ENCODE measurements around the gene SLC15A2.
"Not testable (repeated sequence)": the region's sequence is repeated elsewhere in the genome, so short reads cannot be mapped to it uniquely, and the experiment has no call there.

SLC15A2 gene

DNA sequence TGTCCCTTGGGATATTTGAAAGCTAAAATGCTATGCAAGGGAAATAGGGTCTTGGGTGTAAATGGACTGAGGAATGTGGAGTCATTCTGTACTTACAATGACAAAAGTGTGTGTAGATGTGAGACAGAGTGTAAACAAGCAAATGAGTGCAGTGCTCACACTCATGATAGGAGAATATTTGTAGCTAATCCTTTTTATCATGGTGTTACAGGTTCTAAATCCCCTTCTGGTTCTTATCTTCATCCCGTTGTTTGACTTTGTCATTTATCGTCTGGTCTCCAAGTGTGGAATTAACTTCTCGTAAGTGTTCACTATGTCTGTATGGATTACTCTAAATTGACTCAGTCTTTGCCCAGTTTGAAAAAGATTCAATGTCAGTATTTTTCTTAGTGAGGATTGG, 30.5 kb downstream of the SLC15A2 start:
- DNase-seq: no peak

DNA sequence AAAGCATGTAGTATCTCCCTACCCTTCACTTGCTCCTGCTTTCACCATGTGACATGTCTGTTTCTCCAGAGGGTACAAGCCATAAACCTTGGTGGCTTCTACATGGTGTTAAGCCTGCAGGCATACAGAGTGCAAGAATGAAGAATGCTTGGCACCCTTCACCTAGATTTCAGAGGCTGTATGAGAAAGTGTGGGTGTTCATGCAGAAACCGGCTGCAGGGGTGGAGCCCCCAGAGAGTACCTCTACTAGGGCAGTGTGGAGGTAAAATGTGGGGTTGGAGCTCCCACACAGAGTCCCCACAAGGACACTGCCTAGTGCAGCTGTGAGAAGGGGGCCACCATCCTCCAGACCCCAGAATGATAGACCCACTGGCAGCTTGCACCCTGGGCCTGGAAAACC, 32.2 kb downstream of the SLC15A2 start:
- DNase-seq: no peak

DNA sequence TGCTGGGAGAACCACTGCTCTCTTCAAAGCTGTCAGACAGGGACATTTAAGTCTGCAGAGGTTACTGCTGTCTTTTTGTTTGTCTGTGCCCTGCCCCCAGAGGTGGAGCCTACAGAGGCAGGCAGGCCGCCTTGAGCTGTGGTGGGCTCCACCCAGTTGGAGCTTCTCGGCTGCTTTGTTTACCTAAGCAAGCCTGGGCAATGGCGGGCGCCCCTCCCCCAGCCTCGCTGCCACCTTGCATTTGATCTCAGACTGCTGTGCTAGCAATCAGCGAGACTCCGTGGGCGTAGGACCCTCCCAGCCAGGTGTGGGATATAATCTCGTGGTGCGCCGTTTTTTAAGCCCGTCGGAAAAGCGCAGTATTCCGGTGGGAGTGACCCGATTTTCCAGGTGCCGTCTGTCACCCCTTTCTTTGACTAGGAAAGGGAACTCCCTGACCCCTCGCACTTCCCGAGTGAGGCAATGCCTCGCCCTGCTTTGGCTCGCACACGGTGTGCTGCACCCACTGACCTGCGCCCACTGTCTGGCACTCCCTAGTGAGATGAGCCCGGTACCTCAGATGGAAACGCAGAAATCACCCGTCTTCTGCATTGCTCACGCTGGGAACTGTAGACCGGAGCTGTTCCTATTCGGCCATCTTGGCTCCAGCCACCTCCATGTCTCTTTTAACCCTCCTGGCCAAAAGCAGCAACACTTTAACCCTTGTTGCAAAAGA, 44.1 kb downstream of the SLC15A2 start:
- not testable (repeated sequence) for DNase-seq

DNA sequence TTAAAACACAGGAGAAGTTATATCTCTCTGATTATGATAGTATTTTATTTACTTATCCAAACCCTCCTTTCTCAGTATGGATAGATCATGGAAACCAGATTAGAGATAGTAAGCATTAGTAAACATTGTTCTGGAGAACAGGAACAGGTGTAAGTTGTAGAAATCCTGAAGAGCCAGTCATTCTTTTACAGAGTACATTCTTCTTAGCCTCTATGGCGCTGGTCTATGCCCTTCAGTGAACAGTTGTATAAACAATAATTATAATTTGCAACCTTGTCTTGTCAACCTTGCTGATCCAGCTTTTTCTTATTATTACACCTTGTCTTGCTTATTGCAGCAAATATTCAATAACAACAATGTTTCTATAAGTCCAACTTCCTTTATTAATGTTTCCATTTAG, 47.4 kb downstream of the SLC15A2 start:
- no peak for DNase-seq

DNA sequence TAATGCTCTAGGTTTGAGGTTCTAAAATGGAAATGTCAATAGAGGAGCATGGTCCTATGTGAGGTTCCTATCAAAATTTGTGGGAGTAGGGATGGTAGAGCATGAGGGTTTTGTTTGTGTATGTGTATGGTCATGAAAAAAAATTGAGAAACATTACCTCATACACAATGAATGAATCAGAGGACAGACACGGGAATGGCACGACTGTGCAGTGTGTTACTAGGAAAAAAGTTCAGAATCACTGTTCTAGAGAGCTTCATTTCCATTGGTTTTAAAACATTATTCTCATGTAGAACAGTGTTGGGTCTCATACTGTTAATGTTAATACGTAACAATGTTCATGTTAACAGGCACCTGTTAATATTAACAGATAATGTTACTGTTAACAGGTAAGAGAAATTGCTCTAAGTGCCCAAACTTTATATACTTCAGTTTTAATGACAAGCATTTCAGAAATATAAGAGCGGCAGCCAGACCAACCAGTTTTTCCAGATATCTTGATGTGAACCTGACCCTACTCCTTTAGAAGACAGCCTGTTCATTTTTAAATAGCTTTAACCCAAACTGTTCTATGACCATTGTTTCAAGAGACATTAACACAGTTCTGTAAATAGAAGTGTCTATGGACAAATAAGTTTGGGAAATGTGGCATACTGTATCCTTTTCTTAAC, 48.0 kb downstream of the SLC15A2 start:
- DNase-seq: no peak

DNA sequence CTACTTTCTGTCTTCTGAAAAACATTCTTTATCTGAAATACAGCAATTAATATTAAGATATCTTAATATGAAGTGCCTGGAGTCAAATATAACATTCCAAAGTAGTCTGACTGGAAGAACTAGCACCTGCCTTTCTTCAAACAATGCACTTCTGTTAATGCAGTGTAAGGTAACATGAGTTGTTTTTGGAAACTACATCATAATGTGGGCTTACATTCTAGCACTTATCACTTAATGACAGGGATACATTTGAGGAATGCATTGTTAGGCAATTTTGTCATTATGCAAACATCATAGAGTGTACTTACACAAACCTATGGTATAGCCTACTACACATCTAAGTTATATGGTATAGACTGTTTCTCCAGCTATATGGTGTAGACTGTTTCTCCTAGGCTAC, 49.2 kb downstream of the SLC15A2 start:
- no peak for DNase-seq

DNA sequence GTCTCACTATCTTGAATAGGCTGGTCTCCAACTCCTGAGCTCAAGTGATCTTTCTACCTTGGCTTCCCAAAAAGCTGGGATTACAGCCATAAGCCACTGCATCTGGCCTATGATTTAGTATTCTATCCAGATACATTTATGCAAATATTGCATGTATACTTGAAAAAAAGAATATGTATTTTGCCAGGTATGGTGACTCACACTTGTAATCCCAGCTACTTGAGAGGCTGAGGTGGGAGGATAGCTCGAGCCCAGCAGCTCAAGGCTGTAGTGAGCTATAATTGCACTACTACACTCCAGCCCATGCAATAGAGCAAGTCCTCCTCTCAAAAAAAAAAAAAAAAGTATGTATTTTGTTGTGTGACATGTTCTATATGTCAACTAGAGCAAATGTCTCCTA, 54.4 kb downstream of the SLC15A2 start:
- no peak for DNase-seq

DNA sequence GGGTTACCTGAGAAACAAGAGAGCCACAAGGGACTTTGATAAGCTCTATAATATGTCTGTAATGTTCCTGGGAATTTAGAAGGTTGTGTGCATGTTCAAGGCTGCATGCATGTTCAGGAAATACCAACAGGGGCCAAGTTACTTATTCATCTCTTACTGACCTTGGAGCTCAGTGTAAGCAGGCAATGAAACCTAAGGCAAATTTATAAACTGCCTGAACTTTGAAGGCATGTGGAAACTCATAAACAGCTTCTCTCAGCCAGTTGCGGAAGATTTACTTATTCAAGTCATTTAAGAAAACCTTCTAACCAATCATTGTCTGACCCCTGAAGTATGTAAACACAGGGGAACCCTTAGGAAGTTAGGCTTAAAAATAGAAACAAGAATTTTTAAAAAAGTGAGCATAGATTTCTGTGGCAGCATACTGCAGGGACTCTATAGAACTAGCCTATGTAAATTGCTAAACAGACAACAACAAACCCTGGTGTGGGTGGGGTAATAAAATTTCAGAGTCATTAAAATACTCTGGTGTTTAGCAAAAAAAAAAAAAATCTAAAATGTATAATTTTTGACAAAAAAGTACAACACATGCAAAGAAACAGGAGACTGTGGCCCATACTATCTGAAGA, 57.2 kb downstream of the SLC15A2 start:
- no peak for DNase-seq

DNA sequence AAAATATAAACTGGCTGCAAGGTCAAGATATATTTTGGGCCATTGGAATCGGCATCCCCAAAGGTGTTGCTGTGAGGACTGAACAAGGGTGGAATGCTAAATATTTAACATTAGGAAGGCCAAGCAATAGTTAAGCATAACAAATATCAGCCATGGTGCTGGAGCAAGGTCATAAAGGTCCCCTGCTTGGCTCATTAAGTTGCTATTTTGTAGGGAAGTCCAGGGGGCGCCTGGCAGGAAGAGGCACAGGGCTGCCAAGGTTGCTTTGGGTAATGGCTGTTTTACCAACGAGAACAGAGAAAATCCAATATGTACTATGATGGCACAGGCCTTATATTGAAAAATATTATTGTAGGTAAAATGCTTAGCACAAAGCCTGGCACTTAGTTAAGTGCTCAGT, 62.2 kb downstream of the SLC15A2 start:
- DNase-seq: no peak

DNA sequence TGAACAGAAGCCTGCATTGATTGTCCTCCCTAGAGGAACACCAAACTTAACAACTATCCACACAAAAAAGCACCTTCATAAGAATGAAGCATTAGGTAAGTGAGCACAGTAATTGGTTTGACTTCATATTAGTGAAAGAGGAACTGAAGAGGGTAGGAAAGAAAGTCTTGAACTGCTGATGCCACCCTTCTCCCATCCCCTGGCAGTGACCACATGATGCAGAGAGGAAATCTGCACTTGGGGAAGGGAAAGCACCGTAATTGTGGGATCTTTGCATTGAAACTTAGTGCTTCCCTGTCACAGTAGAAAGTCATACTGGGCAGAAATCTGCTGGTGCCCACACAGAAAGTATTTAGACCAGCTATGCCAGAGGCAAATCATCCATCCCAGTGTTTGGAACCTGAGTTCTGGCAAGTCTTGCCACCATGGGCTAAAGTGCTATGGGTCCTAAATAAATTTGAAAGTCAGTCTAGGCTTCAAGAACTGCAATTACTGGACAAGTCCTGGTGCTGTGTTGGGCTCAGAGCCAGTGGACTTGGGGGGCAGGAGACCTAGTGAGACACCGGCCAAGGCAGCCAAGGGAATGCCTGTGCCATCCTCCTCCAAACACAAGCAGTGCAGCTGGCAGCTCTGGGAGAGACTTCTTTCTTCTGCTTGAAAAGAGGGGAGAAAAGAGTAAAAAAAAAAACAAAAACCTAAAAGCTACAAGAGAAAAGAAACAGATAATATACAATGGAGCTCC, 63.6 kb downstream of the SLC15A2 start:
- no peak for DNase-seq

DNA sequence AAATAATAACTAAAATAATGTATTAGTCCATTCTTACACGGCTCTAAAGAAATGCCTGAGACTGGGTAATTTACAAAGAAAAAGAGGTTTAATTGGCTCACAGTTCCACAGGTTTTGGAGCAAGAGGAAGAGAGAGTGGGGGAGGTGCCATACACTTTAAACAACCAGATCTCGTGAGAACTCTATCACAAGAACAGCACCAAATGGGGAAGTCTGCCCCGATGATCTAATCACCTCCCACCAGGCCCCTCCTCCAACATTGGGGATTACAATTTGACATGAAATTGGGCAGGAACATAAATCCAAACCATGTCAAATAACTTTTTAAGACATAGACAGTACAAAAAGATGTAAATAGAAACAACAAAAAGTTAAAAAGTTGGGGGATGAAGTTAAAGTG, 64.6 kb downstream of the SLC15A2 start:
- no peak for DNase-seq

DNA sequence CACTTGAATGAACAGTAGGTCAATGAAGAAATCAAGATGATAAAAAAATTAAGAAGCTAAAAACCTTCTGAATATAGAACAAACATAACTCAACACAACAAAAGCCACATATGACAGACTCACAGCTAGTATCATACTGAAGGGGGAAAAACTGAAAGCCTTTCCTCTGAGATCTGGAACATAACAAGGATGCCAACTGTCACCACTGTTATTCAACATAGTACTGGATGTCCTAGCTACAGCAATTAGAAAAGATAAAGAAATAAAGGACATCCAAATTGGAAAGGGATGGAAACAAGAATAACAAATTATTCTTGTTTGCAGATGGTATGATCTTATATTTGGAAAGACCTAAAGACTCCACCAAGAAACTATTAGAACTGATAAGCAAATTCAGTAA, 67.1 kb downstream of the SLC15A2 start:
- no peak for DNase-seq

DNA sequence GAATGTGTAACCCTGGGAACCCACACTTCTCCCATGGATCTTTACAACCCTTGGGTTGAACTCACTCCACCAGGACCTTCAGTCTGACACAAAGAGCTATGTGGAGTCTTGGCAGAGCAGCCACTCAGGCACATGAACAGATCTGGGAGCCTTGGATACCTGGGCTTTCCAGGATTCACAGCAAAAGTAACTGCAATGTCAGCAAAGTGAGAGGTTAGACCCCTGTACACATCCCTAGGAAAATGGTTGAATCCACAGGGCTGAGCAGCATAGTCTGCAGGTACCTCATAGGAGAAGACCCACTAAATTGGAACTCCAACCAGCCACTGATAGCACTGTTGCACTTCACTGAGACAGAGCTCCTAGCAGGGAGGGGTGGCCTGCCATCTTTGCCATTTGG, 68.2 kb downstream of the SLC15A2 start:
- DNase-seq: no peak

DNA sequence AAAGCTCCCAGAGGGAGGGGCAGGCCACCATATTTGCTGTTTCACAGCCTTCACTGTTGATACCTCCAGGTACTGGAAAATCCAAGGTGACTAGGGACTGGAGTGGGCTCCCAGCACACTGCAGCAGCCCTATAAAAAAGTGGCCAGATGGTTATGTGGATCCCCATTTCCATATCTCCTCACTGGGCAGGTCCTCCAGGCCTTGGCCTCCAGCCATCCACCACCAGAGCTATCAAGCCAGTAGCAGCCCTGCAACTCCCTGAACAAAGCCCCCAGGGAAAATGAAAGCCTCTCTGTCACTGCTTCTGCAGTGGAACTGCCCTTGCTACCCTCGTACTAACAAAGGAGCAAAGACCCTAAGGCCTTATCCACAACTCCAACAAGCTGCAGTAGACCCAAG, 69.4 kb downstream of the SLC15A2 start:
- no peak for DNase-seq

DNA sequence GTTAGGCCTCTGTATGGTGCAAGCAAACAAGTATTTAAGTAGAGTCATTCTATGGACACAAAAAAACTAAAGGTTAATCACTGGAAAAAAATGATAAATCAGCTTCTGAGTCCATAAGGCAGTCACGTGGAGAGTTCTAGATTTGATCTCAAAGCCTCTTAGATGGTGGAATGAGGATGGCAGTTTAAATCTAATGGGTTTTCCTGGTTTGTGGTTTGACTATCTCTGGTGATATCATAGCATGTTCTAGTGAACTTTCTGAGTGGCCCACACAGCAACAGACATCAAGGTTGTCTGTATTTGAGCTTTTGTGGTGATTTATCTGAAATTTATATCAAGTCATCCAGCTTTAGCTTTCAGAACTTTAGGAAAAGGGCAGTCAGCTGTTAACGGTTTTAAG, 75.4 kb downstream of the SLC15A2 start:
- no peak for DNase-seq

DNA sequence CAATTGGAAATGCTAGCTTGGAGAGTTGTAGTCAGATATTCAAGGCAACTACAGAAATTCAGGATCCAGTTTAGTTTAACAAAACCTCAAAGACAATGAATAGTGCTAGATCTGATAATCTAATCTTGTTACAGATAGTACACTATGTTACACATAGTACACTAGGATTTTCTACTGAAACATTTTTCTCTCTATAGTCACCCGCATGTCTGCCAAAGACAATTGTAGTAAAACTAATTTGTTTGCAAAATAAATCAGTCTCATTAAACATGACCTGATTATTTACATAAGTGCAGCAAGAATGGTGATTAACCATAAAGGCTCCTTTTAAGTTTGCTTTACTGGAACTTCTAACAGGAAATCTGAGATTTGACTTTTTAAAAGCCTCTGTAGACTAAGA, 75.8 kb downstream of the SLC15A2 start:
- no peak for DNase-seq

DNA sequence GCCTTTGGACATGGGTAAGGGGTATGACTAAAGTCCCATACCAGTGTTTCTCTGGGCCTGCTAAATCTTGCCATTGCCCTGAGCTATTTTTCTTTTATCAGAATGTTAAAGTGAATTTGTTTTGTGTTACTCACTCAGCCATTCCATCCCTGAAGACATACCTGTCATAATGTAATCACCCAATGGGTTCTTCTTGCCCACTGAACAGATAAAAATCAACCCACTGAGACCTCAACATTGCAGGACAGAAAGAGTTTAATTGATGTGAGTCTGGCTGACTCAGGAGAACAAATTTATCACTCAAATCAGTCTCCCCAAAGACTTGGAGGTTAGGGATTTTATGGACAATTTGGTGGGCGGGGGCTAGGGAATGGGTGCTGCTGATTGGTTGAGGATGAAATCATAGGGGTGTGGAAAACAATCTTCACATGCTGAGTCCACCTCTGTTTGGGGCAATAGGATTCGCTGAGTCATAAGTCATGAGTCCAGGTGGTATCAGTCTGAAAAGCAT, 80.5 kb downstream of the SLC15A2 start:
- DNase-seq: no peak

DNA sequence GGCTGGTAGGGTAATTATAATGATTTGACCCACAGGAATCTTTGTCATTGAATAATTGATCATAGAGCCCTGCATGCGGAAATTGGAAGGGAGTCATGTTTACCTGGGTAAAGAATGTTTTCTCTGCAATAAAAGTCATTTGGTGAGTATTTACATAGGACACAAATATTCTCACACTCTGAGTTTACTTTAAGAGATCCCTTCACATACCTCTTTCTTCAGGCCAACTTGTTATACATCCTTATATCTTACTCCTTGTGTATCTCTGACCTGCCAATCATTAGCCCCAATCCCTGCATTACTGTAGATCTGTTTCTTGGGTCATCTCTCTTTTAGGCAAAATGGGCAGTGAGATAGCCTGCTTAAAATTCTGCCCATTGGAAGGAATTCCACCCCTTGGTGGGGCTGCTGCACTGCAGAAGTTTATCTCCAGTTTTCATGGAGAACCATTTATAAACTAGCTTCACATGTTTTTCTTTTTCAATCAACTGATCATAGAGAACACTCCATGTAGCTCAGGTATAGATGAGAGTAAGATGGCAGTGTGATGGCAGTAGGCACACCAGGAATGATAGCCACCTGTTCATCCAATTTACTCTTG, 81.6 kb downstream of the SLC15A2 start:
- no peak for DNase-seq

DNA sequence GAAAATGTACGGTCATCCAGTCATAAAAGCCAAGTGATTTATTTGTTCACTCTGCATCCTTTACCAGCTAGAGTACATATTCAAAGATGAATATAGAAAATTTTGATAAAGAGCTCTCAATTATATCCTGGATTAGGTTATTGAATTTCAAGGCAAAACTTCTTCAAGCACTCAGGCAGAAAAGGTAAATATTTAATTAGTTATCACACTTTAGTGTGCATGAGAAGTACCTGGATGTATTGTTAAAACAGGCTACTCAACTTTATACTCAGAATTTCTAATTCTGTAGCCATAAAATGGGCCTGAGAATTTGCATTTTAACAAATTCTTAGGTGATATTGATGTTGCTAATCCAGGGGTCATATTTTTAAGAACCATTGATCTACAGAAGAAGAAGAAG, 82.5 kb downstream of the SLC15A2 start:
- DNase-seq: no peak

DNA sequence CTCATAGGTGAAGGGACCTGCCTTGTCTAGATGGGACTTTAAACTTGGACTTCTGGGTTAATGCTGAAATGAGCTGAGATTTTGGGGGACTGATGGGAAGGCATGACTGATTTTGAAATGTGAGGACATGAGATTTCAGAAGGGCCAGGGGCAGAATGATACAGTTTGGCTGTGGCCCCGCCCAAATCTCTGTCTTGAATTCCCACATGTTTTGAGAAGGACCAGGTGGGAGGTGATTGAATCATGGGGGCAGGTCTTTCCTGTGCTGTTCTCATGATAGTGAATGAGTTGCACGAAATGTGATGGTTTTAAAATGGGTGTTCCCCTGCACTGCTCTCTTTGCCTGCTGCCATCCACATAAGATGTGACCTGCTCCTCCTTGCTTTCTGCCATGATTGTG, 85.0 kb downstream of the SLC15A2 start:
- DNase-seq: no peak

DNA sequence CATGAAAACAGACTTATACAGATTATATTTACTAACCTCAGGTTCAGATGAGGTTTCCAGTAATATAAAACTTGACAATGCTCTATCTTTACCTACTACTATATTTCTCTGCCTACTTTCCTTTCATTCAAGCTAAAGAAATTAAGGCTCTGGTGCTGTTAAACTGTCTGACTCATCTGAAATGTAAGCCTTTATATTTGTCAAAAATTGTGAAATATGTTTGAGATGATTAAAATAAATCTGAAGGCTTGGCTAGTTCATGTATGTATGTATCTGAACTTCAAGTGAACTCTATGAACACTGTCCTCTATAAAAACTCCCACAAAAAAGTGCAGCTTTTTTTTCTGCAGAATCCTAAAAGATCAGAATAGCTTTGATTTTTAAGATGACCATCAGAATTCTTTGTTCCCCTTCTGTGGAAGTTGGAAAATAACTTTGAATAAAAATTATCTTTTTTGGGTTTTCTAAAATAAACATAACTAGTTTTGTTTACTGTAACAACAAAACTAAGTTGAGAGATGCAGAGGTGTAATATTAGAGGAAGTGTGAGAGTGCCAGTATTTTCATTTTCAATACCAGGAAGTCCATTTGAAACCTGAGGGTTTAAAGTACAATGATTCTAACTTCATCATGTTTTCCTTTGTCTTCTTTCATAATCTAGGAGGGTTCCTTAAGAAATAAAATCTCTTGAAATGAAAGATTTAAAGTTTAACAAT, 85.7 kb downstream of the SLC15A2 start:
- DNase-seq: no peak

DNA sequence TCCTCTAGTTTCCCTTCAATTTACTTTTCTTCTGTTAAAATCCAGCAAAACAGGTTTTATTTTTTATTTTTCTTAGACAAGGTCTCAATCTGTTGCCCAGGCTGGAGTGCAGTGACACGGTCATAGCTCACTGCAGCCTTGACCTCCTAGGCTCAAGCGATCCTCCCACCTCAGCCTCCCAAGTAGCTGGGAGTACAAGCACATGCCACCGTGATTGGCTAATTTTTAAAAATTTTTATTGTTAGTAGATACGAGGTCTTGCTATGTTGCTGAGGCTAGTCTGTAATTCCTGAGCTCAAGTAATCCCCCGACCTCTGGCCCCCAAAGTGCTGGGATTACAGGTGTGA, 86.2 kb downstream of the SLC15A2 start:
- no peak for DNase-seq

DNA sequence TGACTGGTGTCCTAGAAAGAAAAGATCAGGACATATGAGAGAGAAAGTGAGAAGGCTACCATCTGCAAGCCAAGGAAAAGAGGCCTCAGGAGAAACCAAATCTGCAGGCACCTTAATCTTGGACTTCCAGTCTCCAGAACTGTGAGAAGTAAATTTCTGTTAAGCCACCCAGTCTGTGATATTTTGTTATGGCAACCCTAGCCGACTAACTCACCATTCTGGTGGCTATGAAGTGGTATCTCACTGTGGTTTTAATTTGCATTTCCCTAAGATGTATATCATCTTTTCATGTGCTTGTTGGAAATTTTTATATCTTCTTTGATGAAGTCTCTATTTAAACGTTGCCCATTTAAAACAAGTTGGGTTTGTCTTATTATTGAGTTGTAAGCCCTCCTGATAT, 87.3 kb downstream of the SLC15A2 start:
- no peak for DNase-seq

Data from NCI-H2081 (cell line).